ENCODE results near the gene SLC15A4.
A peak's percentile ranks its signal among the peaks of the same experiment; 100 is the strongest.

Gene SLC15A4

DNA sequence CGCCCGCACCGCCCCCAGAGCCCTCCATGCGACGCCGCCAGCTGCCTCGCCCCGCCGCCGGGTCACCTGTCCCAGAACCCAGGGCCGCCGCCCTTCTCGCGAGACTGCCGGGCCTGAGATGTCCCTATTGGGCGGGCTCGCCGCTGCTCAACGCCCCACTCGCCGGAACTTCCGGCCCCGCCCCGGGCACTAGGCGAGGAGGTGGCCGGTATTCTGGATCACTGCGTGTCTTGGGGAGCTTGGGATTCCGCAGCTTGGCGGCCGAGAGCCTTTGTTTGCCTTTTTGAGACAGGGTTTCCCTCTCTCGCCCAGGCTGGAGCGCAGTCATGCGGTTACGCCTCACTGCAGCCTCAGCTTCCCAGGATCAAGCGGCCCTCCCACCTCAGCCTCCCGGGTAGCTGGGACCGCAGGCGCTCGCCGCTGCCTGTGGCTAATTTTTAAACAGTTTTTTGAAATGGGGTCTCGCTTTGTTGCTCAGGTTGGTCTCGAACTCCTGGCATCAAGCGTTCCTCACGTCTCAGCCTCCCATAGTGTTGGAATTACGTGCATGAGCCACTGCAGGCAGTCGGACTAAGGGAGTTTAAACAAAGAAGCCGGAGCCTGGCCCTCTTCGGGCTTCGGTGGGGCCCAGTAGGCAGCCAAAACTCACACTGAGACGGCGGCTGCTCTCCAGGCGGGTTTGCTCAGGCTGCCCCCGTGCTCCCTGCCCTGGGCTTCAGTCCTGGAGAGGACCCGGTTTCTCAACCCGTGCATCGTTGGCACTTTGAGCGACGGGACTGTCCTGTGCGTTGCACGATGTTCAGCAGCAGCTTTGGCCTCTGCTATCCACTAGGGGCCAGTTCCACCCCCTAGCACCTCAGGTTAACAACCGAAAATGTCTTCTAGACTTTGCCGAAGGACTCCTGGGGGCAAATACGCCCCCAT is at the start of gene SLC15A4:
TSS of gene SLC15A4 (minus strand) at position 43 of the 924 bp plus-strand sequence. CDS start at position 28, 15 bp downstream.
- H3K4me1 ChIP-seq (ENCODE audit: control insufficient read depth, insufficient read depth, low read length), result peaks cover 23% of the 10 kb centered on the region
- H3K9ac ChIP-seq (ENCODE audit: low read length), result peak within 1 kb of the TSS; percentile 96
- no peaks in the 10 kb centered on the region for H3K9me3 ChIP-seq (ENCODE audit: control insufficient read depth, low read length)
- peak within 1 kb of the TSS; percentile 97 for H3K4me3 ChIP-seq (ENCODE audit: low read length)
- H3K27me3 ChIP-seq (ENCODE audit: control insufficient read depth, insufficient read depth, low read length), result no peaks in the 10 kb centered on the region
- no peaks in the 10 kb centered on the region for H3K36me3 ChIP-seq (ENCODE audit: control insufficient read depth, insufficient read depth, low read length)

- Histone ChIP-seq H3K27me3 (ENCODE audit: control insufficient read depth, insufficient read depth, low read length) (no peaks in the 10 kb centered on the region), H3K9ac (ENCODE audit: low read length) (no peak overlapping the region), H3K36me3 (ENCODE audit: control insufficient read depth, insufficient read depth, low read length) (no peaks in the 10 kb centered on the region), H3K9me3 (ENCODE audit: control insufficient read depth, low read length) (no peaks in the 10 kb centered on the region), H3K4me3 (ENCODE audit: low read length) (no peak overlapping the region), H3K4me1 (ENCODE audit: control insufficient read depth, insufficient read depth, low read length) (no peaks in the 10 kb centered on the region)
Observed at GRCh38 chr12:128872303-128872702, 48.5 kb upstream of the SLC15A4 start.

DNA sequence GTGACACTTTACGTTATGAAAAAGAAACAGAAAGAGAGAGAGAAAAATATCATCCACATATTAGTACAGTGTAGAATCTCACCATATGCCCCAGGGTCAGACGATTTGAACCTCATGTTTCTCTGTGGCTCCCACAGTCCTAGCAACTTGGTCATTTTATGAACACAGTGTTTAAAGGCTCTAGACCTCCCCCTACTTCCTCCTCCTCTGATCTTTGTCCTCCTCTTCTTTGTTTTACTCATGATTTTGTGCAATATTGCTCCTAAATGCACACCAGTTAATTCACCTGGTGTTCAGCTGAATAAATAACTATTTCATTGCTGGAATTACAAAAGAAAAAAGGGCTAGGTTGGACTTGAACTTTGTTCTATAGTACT is 47.7 kb upstream of the SLC15A4 start:
- no peaks in the 10 kb centered on the region for H3K4me1 ChIP-seq (ENCODE audit: control insufficient read depth, insufficient read depth, low read length)
- H3K9me3 ChIP-seq (ENCODE audit: control insufficient read depth, low read length), result no peaks in the 10 kb centered on the region
- no peak overlapping the region for H3K4me3 ChIP-seq (ENCODE audit: low read length)
- no peak overlapping the region for H3K9ac ChIP-seq (ENCODE audit: low read length)
- H3K36me3 ChIP-seq (ENCODE audit: control insufficient read depth, insufficient read depth, low read length), result no peaks in the 10 kb centered on the region
- H3K27me3 ChIP-seq (ENCODE audit: control insufficient read depth, insufficient read depth, low read length), result no peaks in the 10 kb centered on the region

DNA sequence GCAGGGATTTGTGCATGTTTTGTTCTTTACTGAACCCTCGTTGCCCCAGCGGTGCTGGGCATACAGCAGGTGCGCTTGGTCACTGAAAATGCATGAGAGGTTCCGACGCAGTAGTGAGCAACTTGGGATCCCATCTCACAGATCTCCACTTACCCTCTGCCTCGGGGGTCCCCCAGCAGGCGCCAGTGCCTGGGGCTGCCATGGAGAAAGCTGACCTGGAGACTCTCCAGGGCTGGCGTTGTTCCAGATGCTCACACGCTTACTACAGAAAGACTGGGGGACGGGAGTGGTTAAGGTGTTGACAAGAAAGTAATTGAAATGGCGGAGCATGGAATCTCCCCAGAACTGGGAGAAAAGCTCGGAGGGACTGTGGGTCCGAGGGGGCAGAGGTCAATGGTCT is 43.7 kb upstream of the SLC15A4 start:
- H3K9me3 ChIP-seq (ENCODE audit: control insufficient read depth, low read length), result no peaks in the 10 kb centered on the region
- H3K9ac ChIP-seq (ENCODE audit: low read length), result no peak overlapping the region
- no peaks in the 10 kb centered on the region for H3K27me3 ChIP-seq (ENCODE audit: control insufficient read depth, insufficient read depth, low read length)

DNA sequence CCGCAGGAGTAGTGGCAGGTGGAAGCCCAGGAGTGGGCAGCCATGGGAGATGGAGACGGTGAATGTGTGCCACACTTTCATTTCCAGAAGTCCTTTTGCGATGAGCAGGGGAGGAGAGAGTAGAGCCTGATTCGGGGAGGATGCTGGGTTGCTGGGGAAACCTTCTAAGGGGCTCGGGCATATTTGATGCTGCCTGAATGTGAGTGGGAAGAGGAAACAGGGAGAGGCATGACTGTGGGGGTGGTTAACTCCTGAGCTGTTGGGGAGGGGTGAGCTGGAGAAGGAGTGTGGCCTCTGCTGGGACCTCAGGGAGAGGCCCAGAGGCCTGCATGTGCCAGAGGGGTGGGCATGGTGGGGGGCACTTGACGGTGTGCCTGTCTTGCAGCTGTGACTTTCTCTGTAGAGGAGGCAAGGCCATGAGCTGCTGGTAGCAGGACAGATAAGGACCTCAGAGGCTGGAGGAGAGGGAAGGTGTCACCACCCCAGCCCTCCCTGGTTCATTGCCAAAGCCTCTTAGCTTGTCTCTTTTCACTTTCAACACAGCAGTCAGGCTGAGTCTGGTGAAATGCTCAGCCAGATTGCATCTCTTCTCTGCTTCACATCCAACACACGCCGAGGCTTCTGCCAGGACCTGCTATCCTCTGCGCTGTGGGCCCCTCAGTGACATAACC is 40.9 kb upstream of the SLC15A4 start:
- H3K4me3 ChIP-seq (ENCODE audit: low read length), result no peak overlapping the region
- no peak overlapping the region for H3K9ac ChIP-seq (ENCODE audit: low read length)
- no peaks in the 10 kb centered on the region for H3K9me3 ChIP-seq (ENCODE audit: control insufficient read depth, low read length)
- no peaks in the 10 kb centered on the region for H3K36me3 ChIP-seq (ENCODE audit: control insufficient read depth, insufficient read depth, low read length)
- H3K4me1 ChIP-seq (ENCODE audit: control insufficient read depth, insufficient read depth, low read length), result no peaks in the 10 kb centered on the region
- H3K27me3 ChIP-seq (ENCODE audit: control insufficient read depth, insufficient read depth, low read length), result no peaks in the 10 kb centered on the region

More for the DNA sequence above, 43.7 kb upstream of the SLC15A4 start:
- H3K4me3 ChIP-seq (ENCODE audit: low read length), result no peak overlapping the region
- no peaks in the 10 kb centered on the region for H3K4me1 ChIP-seq (ENCODE audit: control insufficient read depth, insufficient read depth, low read length)
- no peaks in the 10 kb centered on the region for H3K36me3 ChIP-seq (ENCODE audit: control insufficient read depth, insufficient read depth, low read length)

DNA sequence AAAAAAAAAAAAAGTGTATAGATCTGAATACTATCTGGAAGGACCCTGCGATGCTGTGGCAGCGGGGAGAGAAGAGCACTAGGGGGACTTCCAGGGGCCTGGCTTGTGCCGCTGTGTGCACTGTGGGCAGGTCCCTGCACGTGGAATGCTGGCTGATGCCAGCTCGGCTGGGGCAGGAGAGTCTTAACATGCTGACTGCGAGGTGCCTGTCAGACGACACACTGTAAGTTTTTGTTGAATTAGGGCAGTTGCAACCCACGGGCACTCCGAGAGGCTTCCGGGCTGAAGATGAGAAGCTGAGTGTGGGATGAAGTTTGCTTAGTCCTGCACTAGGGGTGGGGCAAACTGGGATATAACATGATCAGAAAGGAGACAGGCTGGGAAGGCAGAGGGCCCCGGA is 40.2 kb upstream of the SLC15A4 start:
- H3K4me3 ChIP-seq (ENCODE audit: low read length), result no peak overlapping the region
- no peaks in the 10 kb centered on the region for H3K36me3 ChIP-seq (ENCODE audit: control insufficient read depth, insufficient read depth, low read length)
- H3K27me3 ChIP-seq (ENCODE audit: control insufficient read depth, insufficient read depth, low read length), result no peaks in the 10 kb centered on the region
- no peak overlapping the region for H3K9ac ChIP-seq (ENCODE audit: low read length)
- H3K4me1 ChIP-seq (ENCODE audit: control insufficient read depth, insufficient read depth, low read length), result no peaks in the 10 kb centered on the region
- no peaks in the 10 kb centered on the region for H3K9me3 ChIP-seq (ENCODE audit: control insufficient read depth, low read length)

DNA sequence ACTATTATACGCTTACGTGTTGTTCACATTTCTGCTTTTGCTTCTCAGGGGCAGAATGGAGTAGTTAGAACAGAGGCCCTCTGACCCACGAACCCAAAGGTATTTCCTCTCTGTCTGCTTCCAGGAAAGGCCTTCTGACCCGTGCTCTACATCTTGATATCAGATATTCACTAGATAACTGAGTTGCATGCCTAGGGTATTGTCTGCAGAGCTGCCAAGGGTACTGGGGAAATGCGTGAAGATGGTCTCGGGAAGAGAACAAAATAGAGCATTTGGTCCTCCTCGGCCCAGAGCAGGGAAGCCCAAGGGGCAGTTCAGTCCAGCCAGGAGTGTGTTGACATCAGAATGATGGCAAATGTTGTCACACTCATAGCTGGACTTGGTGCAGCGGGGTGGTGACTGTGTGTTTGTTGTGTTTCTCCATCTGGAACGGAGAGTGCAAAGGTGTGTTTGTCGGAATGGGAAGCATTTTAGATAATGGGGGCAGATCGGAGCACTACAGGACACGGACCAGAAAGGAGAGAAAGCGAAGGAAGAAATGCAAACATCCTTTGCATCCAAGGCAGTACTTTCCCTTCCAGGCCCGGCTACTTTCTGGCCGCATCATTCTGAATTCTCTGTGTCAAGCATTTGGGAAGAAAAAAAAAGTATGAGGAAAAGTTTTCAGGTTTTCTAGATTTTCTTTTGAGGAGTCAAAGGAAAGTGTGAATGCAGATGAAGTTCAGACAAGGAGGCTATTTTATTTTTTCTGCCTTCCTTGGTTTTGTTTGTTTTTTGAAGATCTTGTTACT is 37.7 kb upstream of the SLC15A4 start:
- Histone ChIP-seq H3K4me1 (ENCODE audit: control insufficient read depth, insufficient read depth, low read length) (no peaks in the 10 kb centered on the region), H3K27me3 (ENCODE audit: control insufficient read depth, insufficient read depth, low read length) (no peaks in the 10 kb centered on the region), H3K4me3 (ENCODE audit: low read length) (no peak overlapping the region), H3K9me3 (ENCODE audit: control insufficient read depth, low read length) (no peaks in the 10 kb centered on the region), H3K36me3 (ENCODE audit: control insufficient read depth, insufficient read depth, low read length) (no peaks in the 10 kb centered on the region), H3K9ac (ENCODE audit: low read length) (no peak overlapping the region)

- Histone ChIP-seq H3K36me3 (ENCODE audit: control insufficient read depth, insufficient read depth, low read length) (no peaks in the 10 kb centered on the region), H3K27me3 (ENCODE audit: control insufficient read depth, insufficient read depth, low read length) (peaks cover 7% of the 10 kb centered on the region), H3K9me3 (ENCODE audit: control insufficient read depth, low read length) (no peaks in the 10 kb centered on the region), H3K4me3 (ENCODE audit: low read length) (no peak overlapping the region), H3K9ac (ENCODE audit: low read length) (no peak overlapping the region), H3K4me1 (ENCODE audit: control insufficient read depth, insufficient read depth, low read length) (no peaks in the 10 kb centered on the region)
Observed at GRCh38 chr12:128859311-128859710, 35.6 kb upstream of the SLC15A4 start.

DNA sequence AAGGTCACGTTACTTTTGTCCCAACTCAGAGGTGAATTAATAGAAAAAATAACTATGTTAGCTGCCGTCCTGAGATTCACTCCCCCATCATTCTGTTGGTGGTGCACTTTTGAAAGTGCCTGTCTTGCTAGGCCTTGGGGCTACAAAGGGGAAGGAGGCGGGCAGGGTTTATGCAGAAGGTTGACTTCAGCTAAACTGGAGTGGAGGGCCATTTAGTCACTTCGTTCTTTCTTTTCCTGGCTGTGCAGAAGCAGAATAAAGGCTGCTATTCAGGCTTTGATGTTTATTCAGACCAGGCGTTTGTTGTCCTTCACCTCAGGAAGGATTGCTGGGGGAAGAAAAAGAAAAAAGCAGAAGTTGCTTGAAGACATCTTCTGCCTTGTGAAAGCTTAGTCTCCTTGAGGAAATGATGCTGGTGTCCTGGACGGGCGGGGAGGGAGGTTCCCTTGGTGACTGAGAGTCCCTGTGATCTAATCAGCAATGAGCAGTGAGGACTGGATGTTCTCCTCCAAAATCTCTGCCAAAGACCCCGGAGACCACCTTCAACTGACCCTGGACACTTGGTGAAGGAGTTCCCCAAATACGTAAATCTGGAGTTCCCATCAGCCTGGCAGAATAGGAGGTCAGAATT is 33.5 kb upstream of the SLC15A4 start:
- H3K4me3 ChIP-seq (ENCODE audit: low read length), result no peak overlapping the region
- peaks cover 4% of the 10 kb centered on the region for H3K4me1 ChIP-seq (ENCODE audit: control insufficient read depth, insufficient read depth, low read length)
- H3K36me3 ChIP-seq (ENCODE audit: control insufficient read depth, insufficient read depth, low read length), result no peaks in the 10 kb centered on the region
- H3K9ac ChIP-seq (ENCODE audit: low read length), result no peak overlapping the region
- peaks cover 23% of the 10 kb centered on the region for H3K27me3 ChIP-seq (ENCODE audit: control insufficient read depth, insufficient read depth, low read length)
- no peaks in the 10 kb centered on the region for H3K9me3 ChIP-seq (ENCODE audit: control insufficient read depth, low read length)

GRCh38 chr12:128856791-128857078 is 33.0 kb upstream of the SLC15A4 start:
- Histone ChIP-seq H3K9ac (ENCODE audit: low read length) (no peak overlapping the region), H3K4me1 (ENCODE audit: control insufficient read depth, insufficient read depth, low read length) (peaks cover 4% of the 10 kb centered on the region), H3K9me3 (ENCODE audit: control insufficient read depth, low read length) (no peaks in the 10 kb centered on the region), H3K36me3 (ENCODE audit: control insufficient read depth, insufficient read depth, low read length) (no peaks in the 10 kb centered on the region), H3K4me3 (ENCODE audit: low read length) (no peak overlapping the region), H3K27me3 (ENCODE audit: control insufficient read depth, insufficient read depth, low read length) (peaks cover 26% of the 10 kb centered on the region)

- H3K4me1 ChIP-seq (ENCODE audit: control insufficient read depth, insufficient read depth, low read length), result peaks cover 4% of the 10 kb centered on the region
- no peaks in the 10 kb centered on the region for H3K9me3 ChIP-seq (ENCODE audit: control insufficient read depth, low read length)
- no peak overlapping the region for H3K9ac ChIP-seq (ENCODE audit: low read length)
- no peaks in the 10 kb centered on the region for H3K36me3 ChIP-seq (ENCODE audit: control insufficient read depth, insufficient read depth, low read length)
- H3K27me3 ChIP-seq (ENCODE audit: control insufficient read depth, insufficient read depth, low read length), result peaks cover 26% of the 10 kb centered on the region
- no peak overlapping the region for H3K4me3 ChIP-seq (ENCODE audit: low read length)
Observed at GRCh38 chr12:128856035-128856790, 32.5 kb upstream of the SLC15A4 start.
